ENCODE measurements around the gene MPP2.

MPP2 gene

GRCh38 chr17:43868226-43868994, 38.9 kb downstream of the MPP2 start:
- no peak overlapping the region for H3K27ac ChIP-seq
- no peaks in the 10 kb centered on the region for H3K4me1 ChIP-seq (ENCODE audit: low read depth, poor library complexity, severe bottlenecking)

GRCh38 chr17:43864161-43864984, 43.0 kb downstream of the MPP2 start:
- Histone ChIP-seq H3K4me3 (IDR thresholded peaks at IDR 0.05; ENCODE audit: insufficient read depth, low read depth, low read length) (no peak overlapping the region), H3K4me1 (ENCODE audit: low read depth, poor library complexity, severe bottlenecking) (no peaks in the 10 kb centered on the region), H3K9ac (no peak overlapping the region), H4K20me1 (ENCODE audit: insufficient read depth) (no peaks in the 10 kb centered on the region), H3K79me2 (ENCODE audit: insufficient read depth, low read depth) (no peaks in the 10 kb centered on the region), H3K27ac (no peak overlapping the region), H2AFZ (ENCODE audit: low read depth) (no peak overlapping the region), H3K36me3 (ENCODE audit: insufficient read depth) (no peaks in the 10 kb centered on the region), H3K27me3 (ENCODE audit: insufficient read depth, low read depth) (peaks cover 6% of the 10 kb centered on the region), H3K4me2 (no peak overlapping the region)
- no peak for TF ChIP-seq CTCF (conservative IDR thresholded peaks at IDR 0.05; ENCODE audit: low read depth, low read length)

More at GRCh38 chr17:43868226-43868994, 38.9 kb downstream of the MPP2 start:
- Histone ChIP-seq H3K27me3 (ENCODE audit: insufficient read depth, low read depth) (peaks cover 3% of the 10 kb centered on the region; the same call in 1 of the 2 replicates), H3K79me2 (ENCODE audit: insufficient read depth, low read depth) (no peaks in the 10 kb centered on the region), H4K20me1 (ENCODE audit: insufficient read depth) (no peaks in the 10 kb centered on the region), H2AFZ (ENCODE audit: low read depth) (no peak overlapping the region), H3K36me3 (ENCODE audit: insufficient read depth) (no peaks in the 10 kb centered on the region), H3K4me3 (IDR thresholded peaks at IDR 0.05; ENCODE audit: insufficient read depth, low read depth, low read length) (no peak overlapping the region), H3K4me2 (no peak overlapping the region), H3K9ac (no peak overlapping the region)
- no peak for TF ChIP-seq CTCF (conservative IDR thresholded peaks at IDR 0.05; ENCODE audit: low read depth, low read length)

GRCh38 chr17:43861960-43862359, 45.4 kb downstream of the MPP2 start:
- no peak for TF ChIP-seq CTCF (conservative IDR thresholded peaks at IDR 0.05; ENCODE audit: low read depth, low read length)
- no peak overlapping the region for H3K4me2 ChIP-seq
- no peaks in the 10 kb centered on the region for H3K36me3 ChIP-seq (ENCODE audit: insufficient read depth)
- no peak overlapping the region for H3K4me3 ChIP-seq (IDR thresholded peaks at IDR 0.05; ENCODE audit: insufficient read depth, low read depth, low read length)
- no peaks in the 10 kb centered on the region for H3K4me1 ChIP-seq (ENCODE audit: low read depth, poor library complexity, severe bottlenecking)
- no peak overlapping the region for H3K27ac ChIP-seq
- H4K20me1 ChIP-seq (ENCODE audit: insufficient read depth), result no peaks in the 10 kb centered on the region
- peaks cover 19% of the 10 kb centered on the region for H3K27me3 ChIP-seq (ENCODE audit: insufficient read depth, low read depth)
- H2AFZ ChIP-seq (ENCODE audit: low read depth), result no peak overlapping the region
- no peak overlapping the region for H3K9ac ChIP-seq
- H3K79me2 ChIP-seq (ENCODE audit: insufficient read depth, low read depth), result no peaks in the 10 kb centered on the region

GRCh38 chr17:43860927-43861622, 46.3 kb downstream of the MPP2 start:
- H3K9ac ChIP-seq, result no peak overlapping the region
- peaks cover 27% of the 10 kb centered on the region for H3K27me3 ChIP-seq (ENCODE audit: insufficient read depth, low read depth)
- no peak overlapping the region for H3K4me2 ChIP-seq
- no peak overlapping the region for H3K27ac ChIP-seq
- no peaks in the 10 kb centered on the region for H3K79me2 ChIP-seq (ENCODE audit: insufficient read depth, low read depth)
- no peaks in the 10 kb centered on the region for H3K36me3 ChIP-seq (ENCODE audit: insufficient read depth)
- no peaks in the 10 kb centered on the region for H3K4me1 ChIP-seq (ENCODE audit: low read depth, poor library complexity, severe bottlenecking)
- H4K20me1 ChIP-seq (ENCODE audit: insufficient read depth), result no peaks in the 10 kb centered on the region
- no peak overlapping the region for H2AFZ ChIP-seq (ENCODE audit: low read depth)
- no peak for TF ChIP-seq CTCF (conservative IDR thresholded peaks at IDR 0.05; ENCODE audit: low read depth, low read length)
- no peak overlapping the region for H3K4me3 ChIP-seq (IDR thresholded peaks at IDR 0.05; ENCODE audit: insufficient read depth, low read depth, low read length)
